Breast epithelium (tissue), 4 donors: Measurements from ENCODE around the gene CDK6. TPM values are rescaled to one million over a fixed set of nuclear protein-coding genes. Genes with fewer than 3 reads are reported as not detected.

Source experiments
- DNase-seq, 2 donors: peaks; one replicate each; pipeline ENCODE4 v3.0.0-alpha.2; 2019; ENCODE audit warnings: low spot score in 2 of 2
- H3K27ac ChIP-seq, 2 donors: fragments of 200-600 bp; sonication (generic) in 1 of 2; one replicate each; pipeline ENCODE4 v1.5.1; 2016 to 2019; ENCODE audit warnings: mild to moderate bottlenecking in 1 of 2
- H3K27me3 ChIP-seq, 2 donors: fragments of 200-600 bp; sonication (generic) in 1 of 2; one replicate each; pipeline versions ENCODE4 v1.5.1 to v1.6.0; 2017 to 2019; ENCODE audit warnings: control low read depth in 1 of 2, mild to moderate bottlenecking in 1 of 2
- H3K36me3 ChIP-seq: fragments of 200-600 bp; one replicate; pipeline ENCODE4 v1.5.1; 2019
- H3K4me1 ChIP-seq, 2 donors: fragments of 200-600 bp; sonication (generic); one replicate each; pipeline ENCODE4 v1.5.1; 2016 to 2019; ENCODE audit warnings: control low read depth in 1 of 2
- H3K4me3 ChIP-seq, 3 donors: fragments of 200-600 bp; sonication (generic); 1 replicate in 2 of 3; 2 replicates in 1 of 3; pipeline ENCODE4 v1.5.1; 2016 to 2019; ENCODE audit warnings: mild to moderate bottlenecking in 3 of 3, moderate library complexity in 2 of 3
- H3K9me3 ChIP-seq, 2 donors: fragments of 200-600 bp; sonication (generic) in 1 of 2; one replicate each; pipeline ENCODE4 v1.5.1; 2016 to 2019; ENCODE audit warnings: control low read depth in 1 of 2
- CTCF ChIP-seq, 3 donors: fragments of 450-650 bp; IDR thresholded peaks; one replicate each; pipeline ENCODE4 v1.5.1; 2016 to 2017; ENCODE audit warnings: antibody characterized with exemption in 3 of 3, mild to moderate bottlenecking in 3 of 3, moderate library complexity in 3 of 3
- POLR2A ChIP-seq: fragments of 450-650 bp; IDR thresholded peaks from one replicate; pipeline ENCODE4 v1.6.1; 2016; ENCODE audit warnings: antibody characterized with exemption, mild to moderate bottlenecking, moderate library complexity
- POLR2AphosphoS5 ChIP-seq, 3 donors: sonication (generic); formaldehyde crosslinking; IDR thresholded peaks; one replicate each; pipeline ENCODE4 v1.6.1; 2017; ENCODE audit warnings: antibody characterized with exemption in 3 of 3
- intact Hi-C: fragments of 100-400 bp; cut with DNase I; formaldehyde crosslinking; loops from one replicate; pipeline ENCODE4 v1.15.1; 2023; ENCODE audit warnings: low total_unique reads
- total RNA-seq, 3 donors: library from RNA; depleted of rRNA; stranded (reverse); fragments of >200 nt; gene quantifications; one replicate each; pipeline ENCODE4 v1.1.0, GENCODE V29; 2016

Gene CDK6
- total RNA-seq, 3 donors from 2014 or later = 12.8 to 26.2 (median 23.6) TPM

GRCh38 chr7:92848441-92848840 lies 12.1 kb upstream of the CDK6 start:
- Histone ChIP-seq H3K9me3 (no peaks in the 10 kb centered on the region), H3K27me3 (no peaks in the 10 kb centered on the region), H3K4me3 (no peak overlapping the region), H3K36me3 (no peaks in the 10 kb centered on the region), H3K27ac (no peak overlapping the region), H3K4me1 (no peaks in the 10 kb centered on the region)
- TF ChIP-seq CTCF (IDR thresholded peaks at IDR 0.05) = no peak
- intact Hi-C loops = no loop called here
- no peak for DNase-seq

GRCh38 chr7:92847305-92847704 lies 10.9 kb upstream of the CDK6 start:
- H3K27ac ChIP-seq = no peak overlapping the region
- TF ChIP-seq POLR2AphosphoS5 (IDR thresholded peaks at IDR 0.05) = no peak
- TF ChIP-seq POLR2A = no peak
- TF ChIP-seq CTCF (IDR thresholded peaks at IDR 0.05) = no peak
- H3K36me3 ChIP-seq = no peaks in the 10 kb centered on the region
- H3K4me3 ChIP-seq = no peak overlapping the region
- H3K9me3 ChIP-seq = no peaks in the 10 kb centered on the region
- no peak for DNase-seq
- intact Hi-C loops = no loop called here
- no peaks in the 10 kb centered on the region for H3K4me1 ChIP-seq
- no peaks in the 10 kb centered on the region for H3K27me3 ChIP-seq

GRCh38 chr7:92845736-92846135 lies 9.4 kb upstream of the CDK6 start:
- no peak for TF ChIP-seq POLR2A
- TF ChIP-seq CTCF (IDR thresholded peaks at IDR 0.05) = no peak
- TF ChIP-seq POLR2AphosphoS5 (IDR thresholded peaks at IDR 0.05) = no peak
- no peak overlapping the region for H3K4me3 ChIP-seq
- no peaks in the 10 kb centered on the region for H3K36me3 ChIP-seq
- H3K27me3 ChIP-seq = no peaks in the 10 kb centered on the region
- no peaks in the 10 kb centered on the region for H3K9me3 ChIP-seq
- intact Hi-C loops = no loop called here
- no peaks in the 10 kb centered on the region for H3K4me1 ChIP-seq
- no peak overlapping the region for H3K27ac ChIP-seq
- no peak for DNase-seq

- Histone ChIP-seq H3K4me1 (no peaks in the 10 kb centered on the region), H3K27ac (no peak overlapping the region), H3K36me3 (no peaks in the 10 kb centered on the region), H3K9me3 (no peaks in the 10 kb centered on the region), H3K4me3 (no peak overlapping the region), H3K27me3 (no peaks in the 10 kb centered on the region)
- TF ChIP-seq POLR2AphosphoS5 (IDR thresholded peaks at IDR 0.05) (no peak), CTCF (IDR thresholded peaks at IDR 0.05) (no peak), POLR2A (no peak)
- intact Hi-C loops = no loop called here
- DNase-seq = no peak
These were observed 7.4 kb upstream of the CDK6 start for GRCh38 chr7:92843781-92844180.

GRCh38 chr7:92843034-92843760 lies 6.8 kb upstream of the CDK6 start:
- no peaks in the 10 kb centered on the region for H3K36me3 ChIP-seq
- no peak for DNase-seq
- H3K4me3 ChIP-seq = no peak overlapping the region
- H3K4me1 ChIP-seq = no peaks in the 10 kb centered on the region
- no peaks in the 10 kb centered on the region for H3K27me3 ChIP-seq
- no peaks in the 10 kb centered on the region for H3K9me3 ChIP-seq
- intact Hi-C loops = no loop called here
- H3K27ac ChIP-seq = no peak overlapping the region
- TF ChIP-seq POLR2AphosphoS5 (IDR thresholded peaks at IDR 0.05) = no peak
- no peak for TF ChIP-seq CTCF (IDR thresholded peaks at IDR 0.05)
- no peak for TF ChIP-seq POLR2A
